CD14-positive monocyte (primary cell): ENCODE measurements around the gene FOXC1. TPM values are rescaled to one million over a fixed set of nuclear protein-coding genes. Genes with fewer than 3 reads are reported as not detected.
A peak's percentile ranks its signal among the peaks of the same experiment; 100 is the strongest.

Experiments
- DNase-seq, 3 donors: peaks; one replicate each; pipeline ENCODE4 v3.0.0-alpha.2; 2011 to 2022
- H2AFZ ChIP-seq: 2 replicates; pipeline ENCODE4 v1.6.0; 2012; ENCODE audit warnings: mild to moderate bottlenecking, low read depth, low read length, inconsistent platforms; ENCODE audit not compliant: insufficient read depth, poor library complexity, severe bottlenecking
- H3K27ac ChIP-seq, 2 donors: 1 replicate in 1 of 2; 2 replicates in 1 of 2; pipeline ENCODE4 v1.5.1; 2012 to 2013; ENCODE audit warnings: low read length in 2 of 2, control low read depth in 1 of 2, inconsistent platforms in 1 of 2, low read depth in 1 of 2, mild to moderate bottlenecking in 1 of 2
- H3K27me3 ChIP-seq, 2 donors: one replicate each; pipeline versions ENCODE4 v1.6.0 to v1.6.1; 2011 to 2013; ENCODE audit warnings: low read length in 2 of 2; ENCODE audit not compliant: control insufficient read depth in 2 of 2, insufficient read depth in 2 of 2
- H3K36me3 ChIP-seq, 2 donors: replicated peaks in 1 of 2; 1 replicate in 1 of 2; 2 replicates in 1 of 2; pipeline versions ENCODE4 v1.5.1 to v1.6.1; 2012 to 2013; ENCODE audit warnings: low read length in 2 of 2, control low read depth in 1 of 2, inconsistent platforms in 1 of 2, mild to moderate bottlenecking in 1 of 2; ENCODE audit not compliant: insufficient read depth in 2 of 2, control insufficient read depth in 1 of 2
- H3K4me1 ChIP-seq, 2 donors: 1 replicate in 1 of 2; 2 replicates in 1 of 2; pipeline versions ENCODE4 v1.5.1 to v1.6.1; 2012 to 2013; ENCODE audit warnings: low read length in 2 of 2, control low read depth in 1 of 2, inconsistent platforms in 1 of 2, mild to moderate bottlenecking in 1 of 2, moderate library complexity in 1 of 2; ENCODE audit not compliant: insufficient read depth in 2 of 2, control insufficient read depth in 1 of 2
- H3K4me2 ChIP-seq: replicated peaks from 2 replicates; pipeline ENCODE3; 2012; ENCODE audit warnings: low read length, moderate library complexity, mild to moderate bottlenecking; ENCODE audit not compliant: poor library complexity, severe bottlenecking; ENCODE audit errors: extremely low read depth
- H3K4me3 ChIP-seq, 3 experiments: fragments of 200-600 bp in 1 of 3; sonication (generic) in 1 of 3; replicated peaks in 1 of 3; 1 replicate in 2 of 3; 2 replicates in 1 of 3; pipeline ENCODE4 v1.5.1; 2011 to 2013; ENCODE audit warnings: low read length in 3 of 3, mild to moderate bottlenecking in 3 of 3, control low read depth in 2 of 3, low read depth in 2 of 3, inconsistent platforms in 1 of 3, moderate library complexity in 1 of 3
- H3K79me2 ChIP-seq: 2 replicates; pipeline ENCODE4 v1.6.0; 2012; ENCODE audit warnings: mild to moderate bottlenecking, control low read depth, inconsistent platforms, low read length, moderate library complexity; ENCODE audit not compliant: insufficient read depth
- H3K9ac ChIP-seq: 2 replicates; pipeline ENCODE4 v1.6.0; 2017; ENCODE audit warnings: low read length, mild to moderate bottlenecking; ENCODE audit not compliant: insufficient read depth, poor library complexity, severe bottlenecking
- H3K9me3 ChIP-seq, 2 donors: replicated peaks in 1 of 2; 1 replicate in 1 of 2; 2 replicates in 1 of 2; pipeline versions ENCODE4 v1.5.1 to v1.6.1; 2012 to 2013; ENCODE audit warnings: low read length in 2 of 2, control low read depth in 1 of 2; ENCODE audit not compliant: control insufficient read depth in 1 of 2, insufficient read depth in 1 of 2
- H4K20me1 ChIP-seq: 2 replicates; pipeline ENCODE4 v1.6.0; 2012; ENCODE audit warnings: mild to moderate bottlenecking, low read length, control low read depth, moderate library complexity; ENCODE audit not compliant: insufficient read depth
- H3K27ac Mint-ChIP-seq, 7 donors: one replicate each; pipeline ENCODE4 v1.8.0; 2020; ENCODE audit warnings: mild to moderate bottlenecking in 7 of 7, mixed read lengths in 7 of 7, moderate library complexity in 6 of 7, inconsistent platforms in 2 of 7
- H3K27me3 Mint-ChIP-seq, 3 donors: one replicate each; pipeline ENCODE4 v1.8.0; 2021 to 2022; ENCODE audit warnings: low read depth in 3 of 3, mild to moderate bottlenecking in 3 of 3, mixed read lengths in 3 of 3, moderate library complexity in 3 of 3, inconsistent platforms in 1 of 3
- H3K36me3 Mint-ChIP-seq, 2 donors: one replicate each; pipeline ENCODE4 v1.8.0; 2020; ENCODE audit warnings: mixed read lengths in 2 of 2, inconsistent platforms in 1 of 2, mild to moderate bottlenecking in 1 of 2
- H3K4me1 Mint-ChIP-seq: one replicate; pipeline ENCODE4 v1.8.0; 2020; ENCODE audit warnings: mild to moderate bottlenecking, mixed read lengths
- H3K4me3 Mint-ChIP-seq, 2 donors: one replicate each; pipeline ENCODE4 v1.8.0; 2020; ENCODE audit warnings: mild to moderate bottlenecking in 2 of 2, mixed read lengths in 2 of 2, moderate library complexity in 1 of 2
- H3K9me3 Mint-ChIP-seq, 7 donors: one replicate each; pipeline ENCODE4 v1.8.0; 2020 to 2022; ENCODE audit warnings: mixed read lengths in 7 of 7, mild to moderate bottlenecking in 6 of 7, moderate library complexity in 6 of 7, inconsistent platforms in 2 of 7
- WGBS: methylation state at CpG from one replicate; pipeline ENCODE4 v1.1.5; 2013; ENCODE audit warnings: missing lambda C conversion rate; ENCODE audit not compliant: insufficient coverage; 5-methylcytosine and 5-hydroxymethylcytosine counted together
- intact Hi-C, 2 donors: fragments of 100-400 bp; cut with micrococcal nuclease; formaldehyde crosslinking; loops; one replicate each; pipeline versions ENCODE4 v1.15.0 to v1.15.1; 2023
- polyA minus RNA-seq: library from RNA; depleted of rRNA, polyadenylated mRNA; stranded (reverse); fragments of >200 nt; gene quantifications from 2 replicates; pipeline ENCODE4 v1.2.3, GENCODE V29; 2012
- polyA plus RNA-seq, 3 donors: library from polyadenylated mRNA; depleted of rRNA in 1 of 3; unstranded in 2 of 3; stranded (reverse) in 1 of 3; fragments of 300-500 nt in 2 of 3; fragments of >200 nt in 1 of 3; fragmentation: Illumina TruSeq in 2 of 3; gene quantifications; 1 replicate in 2 of 3; 2 replicates in 1 of 3; pipeline ENCODE4 v1.2.3, GENCODE V29; 2012 to 2021
- total RNA-seq, 12 experiments: library from RNA in 1 of 12; stranded (reverse) in 1 of 12; fragments of 120-200 nt in 1 of 12; gene quantifications; one replicate each; pipeline ENCODE4 v1.2.4 and lab custom pipeline; 2013 to 2026; ENCODE audit warnings: mixed read lengths in 6 of 12, inconsistent platforms in 1 of 12
- TF ChIP-seq, protein P1 (sequence below): fragments of 200-600 bp; IDR thresholded peaks from one replicate; pipeline ENCODE4 v1.8.0; 2022; ENCODE audit warnings: antibody characterized with exemption, mild to moderate bottlenecking

Gene FOXC1
- total RNA-seq (2013) = 0.08 TPM
- polyA plus RNA-seq (under 1 TPM in 1 of 3 donors, not detected in 2; 0.36 TPM), polyA minus RNA-seq (0.24 and 0.28 TPM in 2 replicates), total RNA-seq (lab: John Stamatoyannopoulos, UW) (0.35 to 1.4 (median 0.98) reads per million in 11 experiments)

DNA sequence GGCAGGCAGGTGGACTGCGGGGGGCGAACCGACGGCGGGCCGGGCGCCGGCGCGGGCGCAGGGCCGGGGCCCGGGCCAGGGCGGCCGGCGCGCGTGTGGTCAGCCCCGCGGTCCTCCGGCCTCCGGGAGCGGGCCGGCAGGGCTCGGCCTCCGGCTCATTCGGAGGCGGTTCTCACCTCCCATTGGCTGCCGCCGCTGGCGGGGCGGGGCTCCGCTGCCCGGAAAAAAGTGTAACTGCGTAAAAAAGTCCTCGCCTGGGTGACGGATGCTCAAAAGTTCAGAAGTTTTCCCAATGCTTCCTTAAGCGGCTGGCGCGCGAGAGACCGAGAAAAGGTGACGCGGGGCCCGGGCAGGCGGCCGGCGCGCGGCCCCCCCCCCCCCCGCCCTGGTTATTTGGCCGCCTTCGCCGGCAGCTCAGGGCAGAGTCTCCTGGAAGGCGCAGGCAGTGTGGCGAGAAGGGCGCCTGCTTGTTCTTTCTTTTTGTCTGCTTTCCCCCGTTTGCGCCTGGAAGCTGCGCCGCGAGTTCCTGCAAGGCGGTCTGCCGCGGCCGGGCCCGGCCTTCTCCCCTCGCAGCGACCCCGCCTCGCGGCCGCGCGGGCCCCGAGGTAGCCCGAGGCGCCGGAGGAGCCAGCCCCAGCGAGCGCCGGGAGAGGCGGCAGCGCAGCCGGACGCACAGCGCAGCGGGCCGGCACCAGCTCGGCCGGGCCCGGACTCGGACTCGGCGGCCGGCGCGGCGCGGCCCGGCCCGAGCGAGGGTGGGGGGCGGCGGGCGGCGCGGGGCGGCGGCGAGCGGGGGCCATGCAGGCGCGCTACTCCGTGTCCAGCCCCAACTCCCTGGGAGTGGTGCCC, at the start of gene FOXC1:
FOXC1 (plus strand) TSS at position 268 of the 849 bp plus-strand sequence; CDS start at position 799, 531 bp downstream.
- H3K27me3 ChIP-seq = peaks cover 72 to 79% of the 10 kb centered on the region in 2 donors
- intact Hi-C loops = loop anchor here in 1 of 2 donors (5.0 to 10.0 kb wide), 3 partner anchors 635 to 837 kb away; partner anchors contain the start of gene GMDS
- H3K4me1 Mint-ChIP-seq = peaks cover 52% of the 10 kb centered on the region
- peaks cover 0 to 50% (median 21%) of the 10 kb centered on the region in 7 donors for H3K9me3 Mint-ChIP-seq
- H3K79me2 ChIP-seq = no peaks in the 10 kb centered on the region
- H3K4me1 ChIP-seq = peaks cover 54 to 72% of the 10 kb centered on the region in 2 donors
- H3K27ac Mint-ChIP-seq = no peak within 1 kb of the TSS
- peaks cover 7 to 17% of the 10 kb centered on the region in 2 donors for H3K36me3 Mint-ChIP-seq
- no peaks in the 10 kb centered on the region for H4K20me1 ChIP-seq
- H3K4me2 ChIP-seq = peak within 1 kb of the TSS; percentile 77
- peaks cover 72 to 95% (median 73%) of the 10 kb centered on the region in 3 donors for H3K27me3 Mint-ChIP-seq
- peaks cover 4 to 39% of the 10 kb centered on the region in 2 donors for H3K9me3 ChIP-seq
- no peaks in the 10 kb centered on the region for H3K36me3 ChIP-seq
- peak within 1 kb of the TSS; percentile 80 to 90 for H3K4me3 Mint-ChIP-seq
- WGBS = under 1% methylated on average over 113 of the region's 115 CpGs
- TF ChIP-seq, protein P1, sequence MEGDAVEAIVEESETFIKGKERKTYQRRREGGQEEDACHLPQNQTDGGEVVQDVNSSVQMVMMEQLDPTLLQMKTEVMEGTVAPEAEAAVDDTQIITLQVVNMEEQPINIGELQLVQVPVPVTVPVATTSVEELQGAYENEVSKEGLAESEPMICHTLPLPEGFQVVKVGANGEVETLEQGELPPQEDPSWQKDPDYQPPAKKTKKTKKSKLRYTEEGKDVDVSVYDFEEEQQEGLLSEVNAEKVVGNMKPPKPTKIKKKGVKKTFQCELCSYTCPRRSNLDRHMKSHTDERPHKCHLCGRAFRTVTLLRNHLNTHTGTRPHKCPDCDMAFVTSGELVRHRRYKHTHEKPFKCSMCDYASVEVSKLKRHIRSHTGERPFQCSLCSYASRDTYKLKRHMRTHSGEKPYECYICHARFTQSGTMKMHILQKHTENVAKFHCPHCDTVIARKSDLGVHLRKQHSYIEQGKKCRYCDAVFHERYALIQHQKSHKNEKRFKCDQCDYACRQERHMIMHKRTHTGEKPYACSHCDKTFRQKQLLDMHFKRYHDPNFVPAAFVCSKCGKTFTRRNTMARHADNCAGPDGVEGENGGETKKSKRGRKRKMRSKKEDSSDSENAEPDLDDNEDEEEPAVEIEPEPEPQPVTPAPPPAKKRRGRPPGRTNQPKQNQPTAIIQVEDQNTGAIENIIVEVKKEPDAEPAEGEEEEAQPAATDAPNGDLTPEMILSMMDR = no peak
- H3K4me3 ChIP-seq = peak within 1 kb of the TSS; percentile 16 to 68 (median 20)
- H3K27ac ChIP-seq = no peak within 1 kb of the TSS
- peak; percentile 55 to 73 (median 64) for DNase-seq
- peak within 1 kb of the TSS; percentile 8 for H3K9ac ChIP-seq
- peak within 1 kb of the TSS; percentile 71 for H2AFZ ChIP-seq

DNA sequence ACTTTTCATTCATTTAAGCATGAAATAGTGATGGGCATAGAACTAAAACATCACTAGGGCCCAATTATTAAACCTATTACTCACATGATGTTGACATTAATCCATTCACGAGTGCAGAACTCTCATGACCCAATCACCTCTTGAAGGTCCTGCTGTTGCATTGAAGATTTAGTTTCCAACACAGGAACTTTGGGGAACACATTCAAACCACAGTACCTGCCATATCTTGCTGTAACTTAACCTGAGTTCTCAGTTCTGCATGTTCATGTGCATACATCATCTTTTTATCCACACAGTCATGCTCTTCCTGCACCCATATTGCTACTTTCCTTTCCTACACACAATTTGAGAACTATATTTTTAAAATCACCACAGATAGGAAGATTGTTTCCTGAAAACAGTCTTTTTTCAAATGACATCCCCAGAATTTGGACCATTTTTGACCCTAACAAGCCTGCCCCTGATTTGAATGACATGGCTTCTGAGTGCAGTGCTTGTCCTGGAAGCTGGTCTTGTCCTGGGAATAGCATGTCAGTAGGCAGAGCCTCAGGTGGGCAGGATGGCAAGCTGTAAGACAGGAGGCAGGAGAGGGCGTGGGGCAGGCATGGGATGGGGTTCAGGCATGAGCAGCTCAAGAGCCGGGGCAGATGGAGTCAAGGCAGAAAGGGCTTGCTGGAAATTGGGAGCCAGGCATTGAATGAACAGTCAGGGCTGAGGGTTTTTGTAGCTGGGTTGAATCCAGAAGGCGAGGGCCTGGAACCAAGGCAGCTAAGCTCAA, 49.2 kb upstream of the FOXC1 start:
- 85% methylated on average over 4 of the region's 4 CpGs for WGBS
- H3K4me3 Mint-ChIP-seq = no peak overlapping the region
- intact Hi-C loops = no loop called here

More for the DNA sequence above, 49.2 kb upstream of the FOXC1 start:
- Mint-ChIP-seq H3K9me3 (peaks cover 0 to 23% (median 6%) of the 10 kb centered on the region in 7 donors), H3K36me3 (no peaks in the 10 kb centered on the region), H3K27me3 (peaks cover 7 to 12% (median 8%) of the 10 kb centered on the region in 3 donors), H3K4me1 (peaks cover under 1% of the 10 kb centered on the region), H3K27ac (no peak overlapping the region)
- no peaks in the 10 kb centered on the region for H3K79me2 ChIP-seq
- no peak overlapping the region for H3K27ac ChIP-seq
- no peak overlapping the region for H3K4me3 ChIP-seq
- H3K9ac ChIP-seq = no peak overlapping the region
- H2AFZ ChIP-seq = no peak overlapping the region
- no peaks in the 10 kb centered on the region for H3K9me3 ChIP-seq
- H3K36me3 ChIP-seq = no peaks in the 10 kb centered on the region
- peaks cover 1 to 2% of the 10 kb centered on the region in 2 donors for H3K4me1 ChIP-seq
- DNase-seq = no peak
- no peak overlapping the region for H3K4me2 ChIP-seq
- no peaks in the 10 kb centered on the region for H3K27me3 ChIP-seq
- TF ChIP-seq, protein P1 = no peak
- no peaks in the 10 kb centered on the region for H4K20me1 ChIP-seq
